Lower lobe of right lung (tissue), 2 donors: Measurements from ENCODE around the gene NBPF3. TPM values are rescaled to one million over a fixed set of nuclear protein-coding genes. Genes with fewer than 3 reads are reported as not detected.

Experiments
- ATAC-seq, 2 donors: fragments of 200-7000 bp; cut with Tn5 transposase; one replicate each; pipeline ENCODE4 v1.9.1; 2020 to 2022; ENCODE audit warnings: mild to moderate bottlenecking in 2 of 2, moderate library complexity in 2 of 2
- DNase-seq: peaks from one replicate; pipeline ENCODE4 v3.0.0-alpha.2; 2020
- H3K27ac ChIP-seq: fragments of 200-600 bp; one replicate; pipeline ENCODE4 v1.8.0; 2022
- H3K27me3 ChIP-seq: fragments of 200-600 bp; one replicate; pipeline ENCODE4 v1.8.0; 2022; ENCODE audit warnings: low read depth
- H3K36me3 ChIP-seq: fragments of 200-600 bp; one replicate; pipeline ENCODE4 v1.8.0; 2022; ENCODE audit warnings: mild to moderate bottlenecking
- H3K4me1 ChIP-seq: fragments of 200-600 bp; one replicate; pipeline ENCODE4 v1.8.0; 2022
- H3K4me3 ChIP-seq: fragments of 200-600 bp; one replicate; pipeline ENCODE4 v1.8.0; 2022; ENCODE audit warnings: mild to moderate bottlenecking
- H3K9me3 ChIP-seq: fragments of 200-600 bp; one replicate; pipeline ENCODE4 v1.8.0; 2022
- intact Hi-C: fragments of 100-400 bp; cut with DNase I; formaldehyde crosslinking; loops from one replicate; pipeline ENCODE4 v1.11.0; 2022
- total RNA-seq: library from RNA; stranded (reverse); fragmentation: NEBNext Ultra II Directional; extraction: Animal tissue kit (Norgen Biotek cat#: 25700); gene quantifications from one replicate; pipeline ENCODE4 v1.2.1, GENCODE V29; 2021
- TF ChIP-seq, protein P1 (sequence below): fragments of 200-600 bp; IDR thresholded peaks from one replicate; pipeline ENCODE4 v1.8.0; 2022; ENCODE audit warnings: antibody characterized with exemption, mild to moderate bottlenecking
- donor health status: DM: no; HTN: yes; CAD: no; lungs with severe emphysema.

The NBPF3 gene
- total RNA-seq, 1 donor from 2014 or later = 9.5 TPM

DNA sequence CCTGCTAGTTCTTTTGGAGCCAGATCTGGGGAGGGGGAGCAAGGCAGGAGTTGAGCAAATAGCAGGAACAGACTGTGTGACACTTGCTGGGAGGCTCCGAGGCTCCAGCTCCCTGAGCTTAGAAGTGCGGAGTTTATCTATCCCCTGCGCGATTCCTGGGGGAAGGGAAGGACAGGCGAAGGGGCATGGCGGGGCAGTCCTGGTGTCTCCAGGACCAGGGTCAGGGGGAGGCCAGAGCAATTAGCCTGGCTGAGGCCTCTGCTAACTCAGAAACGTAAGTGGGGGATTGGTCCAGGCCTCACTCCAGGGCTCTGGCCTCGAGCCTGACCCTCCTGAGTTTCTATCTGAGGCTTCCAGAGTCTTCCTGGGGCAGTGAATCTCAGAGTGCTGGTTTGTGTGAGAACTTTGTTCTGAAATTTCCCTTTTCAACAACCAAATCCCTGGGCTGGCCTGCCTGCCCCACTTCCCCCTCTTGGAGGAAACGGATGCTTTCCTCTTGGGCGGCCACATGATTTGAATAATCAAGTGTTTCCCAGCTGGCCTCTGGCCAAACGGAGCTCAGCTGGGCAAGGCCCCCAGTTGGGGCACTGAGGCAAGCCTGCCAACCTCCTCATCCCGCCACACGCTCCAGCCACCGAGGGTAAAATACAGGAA, 84.9 kb downstream of the NBPF3 start:
- no peaks in the 10 kb centered on the region for H3K36me3 ChIP-seq
- TF ChIP-seq, protein P1, sequence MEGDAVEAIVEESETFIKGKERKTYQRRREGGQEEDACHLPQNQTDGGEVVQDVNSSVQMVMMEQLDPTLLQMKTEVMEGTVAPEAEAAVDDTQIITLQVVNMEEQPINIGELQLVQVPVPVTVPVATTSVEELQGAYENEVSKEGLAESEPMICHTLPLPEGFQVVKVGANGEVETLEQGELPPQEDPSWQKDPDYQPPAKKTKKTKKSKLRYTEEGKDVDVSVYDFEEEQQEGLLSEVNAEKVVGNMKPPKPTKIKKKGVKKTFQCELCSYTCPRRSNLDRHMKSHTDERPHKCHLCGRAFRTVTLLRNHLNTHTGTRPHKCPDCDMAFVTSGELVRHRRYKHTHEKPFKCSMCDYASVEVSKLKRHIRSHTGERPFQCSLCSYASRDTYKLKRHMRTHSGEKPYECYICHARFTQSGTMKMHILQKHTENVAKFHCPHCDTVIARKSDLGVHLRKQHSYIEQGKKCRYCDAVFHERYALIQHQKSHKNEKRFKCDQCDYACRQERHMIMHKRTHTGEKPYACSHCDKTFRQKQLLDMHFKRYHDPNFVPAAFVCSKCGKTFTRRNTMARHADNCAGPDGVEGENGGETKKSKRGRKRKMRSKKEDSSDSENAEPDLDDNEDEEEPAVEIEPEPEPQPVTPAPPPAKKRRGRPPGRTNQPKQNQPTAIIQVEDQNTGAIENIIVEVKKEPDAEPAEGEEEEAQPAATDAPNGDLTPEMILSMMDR = no peak
- peak overlapping the region; percentile 55 for H3K27ac ChIP-seq
- peak; percentile 61 to 68 for ATAC-seq
- intact Hi-C loops = no loop called here
- H3K4me1 ChIP-seq = peaks cover 12% of the 10 kb centered on the region
- peak; percentile 74 for DNase-seq
- H3K27me3 ChIP-seq = no peaks in the 10 kb centered on the region
- H3K4me3 ChIP-seq = no peak overlapping the region
- no peaks in the 10 kb centered on the region for H3K9me3 ChIP-seq

DNA sequence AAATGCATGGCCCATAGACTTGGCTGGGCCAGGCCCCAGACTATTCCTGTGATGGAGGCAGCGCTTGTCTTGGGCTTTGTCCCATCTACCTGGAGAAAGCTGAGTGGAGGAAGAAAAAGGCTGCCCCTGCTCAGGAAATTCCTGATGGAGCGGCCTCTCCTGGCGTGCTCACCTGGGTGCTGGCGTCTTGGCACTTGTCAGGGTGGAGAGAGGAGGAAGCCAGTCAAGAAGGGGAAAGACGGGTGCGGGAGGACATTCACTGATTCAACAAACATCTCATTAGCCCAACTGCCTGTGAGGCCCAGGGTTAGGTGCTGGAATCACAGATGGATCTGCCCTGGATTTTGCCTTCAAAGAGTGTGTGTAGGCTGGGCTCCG, 85.4 kb downstream of the NBPF3 start:
- H3K27ac ChIP-seq = peak overlapping the region; percentile 38
- H3K9me3 ChIP-seq = no peaks in the 10 kb centered on the region
- intact Hi-C loops = no loop called here
- no peaks in the 10 kb centered on the region for H3K27me3 ChIP-seq
- ATAC-seq (peak; percentile 53 to 71), DNase-seq (no peak)
- TF ChIP-seq, protein P1 = no peak
- H3K36me3 ChIP-seq = no peaks in the 10 kb centered on the region
- peaks cover 12% of the 10 kb centered on the region for H3K4me1 ChIP-seq
- H3K4me3 ChIP-seq = no peak overlapping the region

- no peak for DNase-seq
- H3K27me3 ChIP-seq = no peaks in the 10 kb centered on the region
- no peak for ATAC-seq
- no peaks in the 10 kb centered on the region for H3K9me3 ChIP-seq
- TF ChIP-seq, protein P1 = no peak
- H3K36me3 ChIP-seq = no peaks in the 10 kb centered on the region
- no peak overlapping the region for H3K4me3 ChIP-seq
- peaks cover 12% of the 10 kb centered on the region for H3K4me1 ChIP-seq
- H3K27ac ChIP-seq = no peak overlapping the region
- intact Hi-C loops = no loop called here
These were observed 86.5 kb downstream of the NBPF3 start for GRCh38 chr1:21526441-21526840.

DNA sequence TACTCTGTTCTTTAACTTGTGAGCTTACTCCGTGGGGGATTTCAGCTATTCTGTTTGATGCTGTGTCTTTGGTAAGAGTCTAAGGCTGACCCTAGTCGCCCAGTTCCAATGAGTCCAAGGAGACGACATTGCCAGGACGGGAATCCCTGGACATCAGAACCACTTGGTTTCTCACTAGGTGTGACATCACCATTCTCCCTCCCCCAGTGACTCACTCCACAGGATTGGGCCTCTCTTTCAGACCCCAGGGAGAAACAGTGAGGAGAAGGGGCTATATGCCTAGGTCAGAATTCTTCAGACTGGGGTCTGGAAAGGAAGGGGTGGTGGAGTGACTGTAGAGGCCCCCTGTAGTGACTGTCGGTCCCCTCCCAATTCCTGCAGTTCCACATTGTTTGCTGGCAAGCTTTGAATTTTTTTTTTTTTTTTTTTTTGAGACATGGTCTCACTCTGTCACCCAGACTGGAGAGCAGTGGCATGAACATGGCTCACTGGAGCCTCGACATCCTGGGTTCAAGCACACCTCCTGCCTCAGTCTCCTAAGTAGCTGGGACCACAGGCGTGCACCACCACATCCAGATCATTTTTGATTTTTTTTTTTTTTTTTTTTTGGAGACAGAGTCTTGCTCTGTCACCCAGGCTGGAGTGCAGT, 90.6 kb downstream of the NBPF3 start:
- Histone ChIP-seq H3K4me1 (peaks cover 14% of the 10 kb centered on the region), H3K9me3 (no peaks in the 10 kb centered on the region), H3K27ac (no peak overlapping the region), H3K4me3 (no peak overlapping the region), H3K36me3 (no peaks in the 10 kb centered on the region), H3K27me3 (no peaks in the 10 kb centered on the region)
- TF ChIP-seq, protein P1 = no peak
- ATAC-seq = no peak
- no peak for DNase-seq
- intact Hi-C loops = no loop called here

DNA sequence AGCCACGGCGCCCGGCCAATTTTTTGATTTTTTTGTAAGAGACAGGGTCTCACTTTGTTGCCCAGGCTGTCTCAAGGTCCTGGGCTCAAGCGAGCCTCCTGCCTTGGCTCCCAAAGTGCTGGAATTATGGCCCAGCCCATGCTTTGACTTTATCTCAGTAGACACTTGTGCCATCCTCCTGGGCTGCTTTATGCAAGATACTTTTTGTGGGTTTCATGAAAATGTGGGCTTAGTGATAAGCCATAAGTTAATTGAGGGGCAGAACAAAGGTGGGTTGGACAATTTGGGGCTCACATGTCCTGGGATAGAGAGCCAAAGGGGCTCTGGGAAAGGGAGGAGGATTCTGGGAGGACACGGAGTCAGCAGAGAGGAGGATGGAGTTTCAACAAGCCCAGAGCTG, 91.3 kb downstream of the NBPF3 start:
- DNase-seq (no peak), ATAC-seq (no peak)
- TF ChIP-seq, protein P1 = no peak
- Histone ChIP-seq H3K4me1 (peaks cover 19% of the 10 kb centered on the region), H3K36me3 (no peaks in the 10 kb centered on the region), H3K9me3 (no peaks in the 10 kb centered on the region), H3K27me3 (no peaks in the 10 kb centered on the region), H3K27ac (no peak overlapping the region), H3K4me3 (no peak overlapping the region)
- intact Hi-C loops = no loop called here
